Kidney (tissue), 14 donors: ENCODE results near the gene HMG20A. TPM values are rescaled to one million over a fixed set of nuclear protein-coding genes. Genes with fewer than 3 reads are reported as not detected.
"Not testable (repeated sequence)": the region's sequence is repeated elsewhere in the genome, so short reads cannot be mapped to it uniquely, and the experiment has no call there.

ENCODE experiments used
- DNase-seq, 5 donors: peaks; one replicate each; pipeline ENCODE4 v3.0.0-alpha.2; 2013 to 2020
- FAIRE-seq: peaks from 2 replicates; lab custom pipeline; 2012; peaks lifted over from hg19 to GRCh38; lab: Jason Lieb, UNC
- H3K27ac ChIP-seq, 2 donors: one replicate each; pipeline ENCODE4 v1.7.0; 2013; ENCODE audit warnings: low read depth in 2 of 2, low read length in 2 of 2, inconsistent platforms in 1 of 2
- H3K27me3 ChIP-seq: one replicate; pipeline ENCODE4 v1.7.1; 2013; ENCODE audit warnings: low read length, inconsistent platforms; ENCODE audit not compliant: control insufficient read depth, insufficient read depth
- H3K36me3 ChIP-seq, 3 donors: one replicate each; pipeline versions ENCODE4 v1.7.0 to v1.7.1; 2013; ENCODE audit warnings: low read length in 3 of 3, control low read depth in 1 of 3, inconsistent platforms in 1 of 3; ENCODE audit not compliant: insufficient read depth in 3 of 3, control insufficient read depth in 2 of 3
- H3K4me1 ChIP-seq, 3 donors: one replicate each; pipeline versions ENCODE4 v1.7.0 to v1.7.1; 2013; ENCODE audit warnings: low read length in 3 of 3, inconsistent platforms in 1 of 3, low read depth in 1 of 3; ENCODE audit not compliant: control insufficient read depth in 2 of 3, insufficient read depth in 2 of 3
- H3K4me3 ChIP-seq, 3 donors: one replicate each; pipeline versions ENCODE4 v1.7.0 to v1.8.1; 2013; ENCODE audit warnings: low read length in 3 of 3, control low read depth in 1 of 3, inconsistent platforms in 1 of 3
- H3K9ac ChIP-seq, 3 donors: one replicate each; pipeline versions ENCODE4 v1.7.0 to v1.7.1; 2013; ENCODE audit warnings: low read length in 3 of 3, control low read depth in 1 of 3, inconsistent platforms in 1 of 3
- H3K9me3 ChIP-seq, 3 donors: one replicate each; pipeline versions ENCODE4 v1.7.0 to v1.7.1; 2013; ENCODE audit warnings: low read length in 3 of 3, control low read depth in 1 of 3, inconsistent platforms in 1 of 3; ENCODE audit not compliant: control insufficient read depth in 2 of 3, insufficient read depth in 1 of 3
- intact Hi-C: fragments of 100-400 bp; cut with DNase I; formaldehyde crosslinking; loops from one replicate; pipeline ENCODE4 v1.11.1; 2022
- polyA plus RNA-seq: library from polyadenylated mRNA; stranded (reverse); fragments of 350-450 nt; fragmentation: Illumina TruSeq; extraction: RNeasy Lipid Tissue Mini Kit (QIAGEN cat#74804); gene quantifications from one replicate; pipeline ENCODE4 v1.2.3, GENCODE V29; 2014; ENCODE audit warnings: low read depth, low replicate concordance; ENCODE audit not compliant: insufficient read depth
- total RNA-seq: library from RNA; stranded (reverse); fragmentation: NEBNext Ultra II Directional; extraction: Animal tissue kit (Norgen Biotek cat#: 25700); gene quantifications from one replicate; pipeline ENCODE4 v1.2.1, GENCODE V29; 2021
- TF ChIP-seq, protein P1 (sequence below): IDR thresholded peaks from 3 replicates; pipeline ENCODE4 v1.5.1; 2012; ENCODE audit warnings: mild to moderate bottlenecking, moderate library complexity, borderline replicate concordance; ENCODE audit not compliant: insufficient read depth; ENCODE audit errors: extremely low read depth
- donor health status: control.
- donor health status: control.
- donor health status: control.
- donor health status: control.
- donor health status: control.
- donor health status: DM: yes; HTN: yes; CAD: no.
- donor health status: Normal renal cell carcinoma (clear cell type).

The HMG20A gene
- total and polyA plus RNA-seq, 2 donors from 2014 or later, result 16.8 to 38.7 TPM

DNA sequence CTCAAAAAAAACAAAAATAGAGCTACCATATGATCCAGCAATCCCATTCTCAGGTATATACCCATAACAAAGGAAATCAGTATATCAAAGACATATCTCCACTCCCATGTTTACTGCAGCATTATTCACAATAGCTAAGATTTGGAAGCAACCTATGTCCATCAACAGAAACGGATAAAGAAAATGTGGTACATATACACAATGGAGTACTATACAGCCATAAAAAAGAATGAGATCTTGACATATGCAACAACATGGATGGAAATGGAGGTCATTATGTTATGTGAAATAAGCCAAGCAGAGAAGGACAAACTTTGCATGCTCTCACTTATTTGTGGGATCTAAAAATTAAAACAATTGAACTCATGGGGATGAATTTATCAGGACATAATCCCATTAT, 20.4 kb upstream of the HMG20A start:
- TF ChIP-seq, protein P1, sequence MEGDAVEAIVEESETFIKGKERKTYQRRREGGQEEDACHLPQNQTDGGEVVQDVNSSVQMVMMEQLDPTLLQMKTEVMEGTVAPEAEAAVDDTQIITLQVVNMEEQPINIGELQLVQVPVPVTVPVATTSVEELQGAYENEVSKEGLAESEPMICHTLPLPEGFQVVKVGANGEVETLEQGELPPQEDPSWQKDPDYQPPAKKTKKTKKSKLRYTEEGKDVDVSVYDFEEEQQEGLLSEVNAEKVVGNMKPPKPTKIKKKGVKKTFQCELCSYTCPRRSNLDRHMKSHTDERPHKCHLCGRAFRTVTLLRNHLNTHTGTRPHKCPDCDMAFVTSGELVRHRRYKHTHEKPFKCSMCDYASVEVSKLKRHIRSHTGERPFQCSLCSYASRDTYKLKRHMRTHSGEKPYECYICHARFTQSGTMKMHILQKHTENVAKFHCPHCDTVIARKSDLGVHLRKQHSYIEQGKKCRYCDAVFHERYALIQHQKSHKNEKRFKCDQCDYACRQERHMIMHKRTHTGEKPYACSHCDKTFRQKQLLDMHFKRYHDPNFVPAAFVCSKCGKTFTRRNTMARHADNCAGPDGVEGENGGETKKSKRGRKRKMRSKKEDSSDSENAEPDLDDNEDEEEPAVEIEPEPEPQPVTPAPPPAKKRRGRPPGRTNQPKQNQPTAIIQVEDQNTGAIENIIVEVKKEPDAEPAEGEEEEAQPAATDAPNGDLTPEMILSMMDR, result no peak
- DNase-seq, result no peak
- no peaks in the 10 kb centered on the region for H3K36me3 ChIP-seq
- H3K27me3 ChIP-seq, result no peaks in the 10 kb centered on the region
- H3K4me1 ChIP-seq, result no peaks in the 10 kb centered on the region
- H3K27ac ChIP-seq, result no peak overlapping the region
- H3K9ac ChIP-seq, result no peak overlapping the region
- H3K9me3 ChIP-seq, result peaks cover 0 to 15% (median 3%) of the 10 kb centered on the region in 3 donors
- intact Hi-C loops, result no loop called here
- no peak for FAIRE-seq
- no peak overlapping the region for H3K4me3 ChIP-seq

DNA sequence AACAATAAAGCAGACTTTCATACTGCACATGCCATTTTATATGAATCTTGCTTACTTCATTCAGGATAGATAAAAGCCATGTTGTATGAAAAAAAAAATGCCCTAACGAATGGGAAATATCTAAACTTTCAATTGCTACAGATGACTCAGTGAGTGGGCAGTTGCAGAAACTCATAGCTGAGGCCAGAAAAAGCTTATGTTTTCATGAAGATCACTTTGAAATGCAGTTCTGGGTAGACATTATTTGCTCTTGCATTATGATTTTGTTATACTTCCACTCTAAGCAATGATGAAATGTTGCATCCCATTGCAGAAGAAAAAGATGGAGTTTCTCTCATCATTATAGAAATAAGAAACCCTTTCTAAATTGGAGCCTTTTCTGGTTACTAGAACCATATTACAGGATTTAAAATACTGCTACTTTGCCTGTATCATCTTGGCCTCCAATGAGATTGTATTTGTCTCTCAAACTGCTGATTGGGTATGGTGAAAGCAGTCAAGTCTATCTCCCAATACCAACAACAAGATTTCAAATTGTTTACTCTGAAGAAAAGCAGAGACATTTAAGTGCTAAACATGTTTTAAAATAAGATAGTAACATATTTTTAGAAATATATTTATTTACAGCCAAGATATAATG, 17.8 kb upstream of the HMG20A start:
- no peaks in the 10 kb centered on the region for H3K36me3 ChIP-seq
- no peak for DNase-seq
- no peaks in the 10 kb centered on the region for H3K27me3 ChIP-seq
- H3K9ac ChIP-seq, result no peak overlapping the region
- TF ChIP-seq, protein P1, result no peak
- H3K27ac ChIP-seq, result no peak overlapping the region
- peaks cover 0 to 13% (median 3%) of the 10 kb centered on the region in 3 donors for H3K9me3 ChIP-seq
- no peaks in the 10 kb centered on the region for H3K4me1 ChIP-seq
- no peak overlapping the region for H3K4me3 ChIP-seq
- FAIRE-seq, result no peak
- intact Hi-C loops, result no loop called here

DNA sequence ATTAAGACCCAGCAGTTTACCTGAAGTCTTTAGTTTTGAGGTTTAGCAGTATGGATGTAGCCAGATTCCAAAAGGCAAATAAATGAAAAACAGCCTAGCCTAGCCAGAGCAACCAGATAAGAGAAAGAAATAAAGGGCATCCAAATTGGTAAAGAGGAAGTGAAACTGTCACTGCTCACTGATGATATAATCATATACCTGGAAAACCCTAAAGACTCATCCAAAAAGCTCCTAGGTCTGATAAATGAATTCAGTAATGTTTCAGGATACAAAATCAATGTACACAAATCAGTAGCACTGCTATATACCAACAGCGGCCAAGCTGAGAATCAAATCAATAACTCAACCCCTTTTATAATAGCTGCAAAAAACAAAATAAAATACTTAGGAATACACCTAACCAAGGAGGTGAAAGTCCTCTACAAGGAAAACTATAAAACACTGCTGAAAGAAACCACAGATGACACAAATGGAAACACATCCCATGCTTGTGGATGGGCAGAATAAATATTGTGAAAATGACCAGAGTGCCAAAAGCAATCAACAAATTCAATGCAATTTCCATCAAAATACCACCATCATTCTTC, 14.4 kb upstream of the HMG20A start:
- H3K9ac ChIP-seq, FAIRE-seq, H3K27me3 ChIP-seq, H3K27ac ChIP-seq, intact Hi-C loops, DNase-seq, H3K4me1 ChIP-seq, H3K9me3 ChIP-seq, H3K36me3 ChIP-seq, H3K4me3 ChIP-seq: not testable (repeated sequence)

DNA sequence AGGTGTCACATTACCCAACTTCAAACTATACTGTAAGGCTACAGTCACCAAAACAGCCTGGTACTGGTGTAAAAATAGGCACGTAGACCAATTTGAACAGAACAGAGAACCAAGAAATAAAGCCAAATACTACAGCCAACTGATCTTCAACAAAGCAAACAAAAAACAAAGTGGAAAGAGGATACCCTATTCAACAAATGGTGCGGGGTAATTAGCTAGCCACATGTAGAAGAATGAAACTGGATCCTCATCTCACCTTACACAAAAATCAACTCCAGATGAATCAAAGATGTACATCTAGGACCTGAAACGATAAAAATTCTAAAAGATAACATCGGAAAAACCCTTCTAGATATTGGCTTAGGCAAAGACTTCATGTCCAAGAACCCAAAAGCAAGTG, 13.8 kb upstream of the HMG20A start:
- DNase-seq, result no peak
- H3K9me3 ChIP-seq, result no peaks in the 10 kb centered on the region
- H3K36me3 ChIP-seq, result no peaks in the 10 kb centered on the region
- no peak for FAIRE-seq
- H3K4me1 ChIP-seq, result no peaks in the 10 kb centered on the region
- no peak overlapping the region for H3K27ac ChIP-seq
- intact Hi-C loops, result no loop called here
- TF ChIP-seq, protein P1, result no peak
- H3K4me3 ChIP-seq, result no peak overlapping the region
- no peaks in the 10 kb centered on the region for H3K27me3 ChIP-seq
- H3K9ac ChIP-seq, result no peak overlapping the region
